Measurements from ENCODE around the gene CD300LF. TPM values are rescaled to one million over a fixed set of nuclear protein-coding genes. Genes with fewer than 3 reads are reported as not detected.
A peak's percentile ranks its signal among the peaks of the same experiment; 100 is the strongest.

The CD300LF gene
- total RNA-seq, 4 donors from 2014 or later, result 0.13 to 0.27 TPM; not detected in 2

GRCh38 chr17:74646231-74646630 lies 66.5 kb downstream of the CD300LF start:
- TF ChIP-seq CTCF (IDR thresholded peaks at IDR 0.05) (no peak), POLR2A (IDR thresholded peaks at IDR 0.05) (no peak)
- WGBS, 2 donors, result 44 to 70% methylated on average over 3 of the region's 3 CpGs
- intact Hi-C loops (cut with DNase I; ENCODE audit: low total_unique reads), result no loop called here
- no peak overlapping the region for H3K4me3 ChIP-seq (ENCODE audit: low read depth, poor library complexity, severe bottlenecking)
- DNase-seq (ENCODE audit: low spot score in 2 of 2), result peak in 1 of 2 donors; percentile 26

- intact Hi-C loops (cut with DNase I; ENCODE audit: low total_unique reads), result no loop called here
- 66 to 93% methylated on average over 2 of the region's 2 CpGs for WGBS, 2 donors
Observed at GRCh38 chr17:74645010-74645409, 67.7 kb downstream of the CD300LF start.

GRCh38 chr17:74644419-74644818 lies 68.3 kb downstream of the CD300LF start:
- no peak for DNase-seq (ENCODE audit: low spot score in 2 of 2)
- intact Hi-C loops (cut with DNase I; ENCODE audit: low total_unique reads), result no loop called here
- TF ChIP-seq CTCF (IDR thresholded peaks at IDR 0.05), result no peak
- TF ChIP-seq POLR2A (IDR thresholded peaks at IDR 0.05), result no peak

More at GRCh38 chr17:74645010-74645409, 67.7 kb downstream of the CD300LF start:
- TF ChIP-seq POLR2A (IDR thresholded peaks at IDR 0.05) (no peak), CTCF (IDR thresholded peaks at IDR 0.05) (no peak)
- H3K4me3 ChIP-seq (ENCODE audit: low read depth, poor library complexity, severe bottlenecking), result no peak overlapping the region
- DNase-seq (ENCODE audit: low spot score in 2 of 2), result peak in 1 of 2 donors; percentile 63

More at GRCh38 chr17:74644419-74644818, 68.3 kb downstream of the CD300LF start:
- WGBS, 2 donors, result 87 to 88% methylated on average over 2 of the region's 2 CpGs
- no peak overlapping the region for H3K4me3 ChIP-seq (ENCODE audit: low read depth, poor library complexity, severe bottlenecking)

Small RNA genes within 50 kb of the gene (microRNA-seq; reads per million reads assigned to microRNA genes)
- gene MIR3615 (ENCODE audit: borderline number of aligned reads in 1 of 2, borderline replicate concordance in 2 of 2), result 23.8 to 24.5 reads per million in 2 donors

Other genes with a start within 250 kb of the CD300LF start
- 10 to 100 TPM in 2 of 4 donors, 1 to 10 TPM in 2; 5.5 to 13.0 (median 8.7) TPM for gene CD300A, start 246.3 kb downstream of the CD300LF start, total RNA-seq
- 1 to 10 TPM in 1 of 4 donors, under 1 TPM in 2, not detected in 1; 0.12 to 1.3 (median 0.55) TPM for gene CD300LB, start 181.4 kb downstream of the CD300LF start, total RNA-seq
- gene CD300C, start 166.8 kb downstream of the CD300LF start, total RNA-seq, result 1 to 10 TPM in 2 of 4 donors, under 1 TPM in 2; 0.15 to 1.5 (median 0.75) TPM
- gene CD300H, start 145.4 kb downstream of the CD300LF start, total RNA-seq, result not detected
- gene CD300LD, start 120.6 kb downstream of the CD300LF start, total RNA-seq, result not detected
- under 1 TPM in 2 of 4 donors, not detected in 2; 0.37 to 0.45 TPM for gene CD300E, start 89.2 kb downstream of the CD300LF start, total RNA-seq
- gene RAB37, start 24.3 kb upstream of the CD300LF start, total RNA-seq, result 1 to 10 TPM in 1 of 4 donors, under 1 TPM in 1, not detected in 2; 0.57 to 1.7 TPM
- gene NHERF1, start 35.7 kb upstream of the CD300LF start, total RNA-seq, result 10 to 100 TPM; 47.6 to 67.7 (median 58.6) TPM
- gene NAT9, start 63.4 kb upstream of the CD300LF start, total RNA-seq, result 10 to 100 TPM; 14.3 to 26.6 (median 18.1) TPM
- gene GRIN2C, start 147.0 kb upstream of the CD300LF start, total RNA-seq, result under 1 TPM in 2 of 4 donors, not detected in 2; 0.49 to 0.55 TPM
- 10 to 100 TPM; 21.9 to 28.0 (median 24.6) TPM for gene FDXR, start 160.1 kb upstream of the CD300LF start, total RNA-seq
- 10 to 100 TPM in 1 of 4 donors, 1 to 10 TPM in 3; 4.9 to 19.9 (median 6.8) TPM for gene FADS6, start 180.7 kb upstream of the CD300LF start, total RNA-seq
- gene USH1G, start 210.3 kb upstream of the CD300LF start, total RNA-seq, result 1 to 10 TPM in 3 of 4 donors, under 1 TPM in 1; 0.67 to 2.6 (median 2.1) TPM
- not detected for gene OTOP2, start 211.3 kb upstream of the CD300LF start, total RNA-seq
- 1 to 10 TPM in 2 of 4 donors, under 1 TPM in 1, not detected in 1; 0.64 to 2.3 (median 1.1) TPM for gene OTOP3, start 223.0 kb upstream of the CD300LF start, total RNA-seq